GM21737 (cell line): ENCODE results near the gene ZBTB16.

Source experiments
- ATAC-seq: cut with Tn5 transposase; IDR thresholded peaks from one replicate; pipeline ENCODE4 v1.9.1; 2021; ENCODE audit warnings: mild to moderate bottlenecking, moderate library complexity; ENCODE audit not compliant: unreplicated experiment

Gene ZBTB16

DNA sequence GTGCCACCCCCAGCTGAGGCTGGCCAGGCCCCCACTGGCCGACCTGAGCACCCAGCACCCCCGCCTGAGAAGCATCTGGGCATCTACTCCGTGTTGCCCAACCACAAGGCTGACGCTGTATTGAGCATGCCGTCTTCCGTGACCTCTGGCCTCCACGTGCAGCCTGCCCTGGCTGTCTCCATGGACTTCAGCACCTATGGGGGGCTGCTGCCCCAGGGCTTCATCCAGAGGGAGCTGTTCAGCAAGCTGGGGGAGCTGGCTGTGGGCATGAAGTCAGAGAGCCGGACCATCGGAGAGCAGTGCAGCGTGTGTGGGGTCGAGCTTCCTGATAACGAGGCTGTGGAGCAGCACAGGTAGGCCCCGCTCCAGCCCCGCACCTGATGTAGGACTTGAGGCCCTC, 4.7 kb downstream of the ZBTB16 start:
- no peak for ATAC-seq

GRCh38 chr11:114065094-114065493, 5.6 kb downstream of the ZBTB16 start:
- no peak for ATAC-seq

GRCh38 chr11:114066046-114066648, 6.6 kb downstream of the ZBTB16 start:
- ATAC-seq = no peak

DNA sequence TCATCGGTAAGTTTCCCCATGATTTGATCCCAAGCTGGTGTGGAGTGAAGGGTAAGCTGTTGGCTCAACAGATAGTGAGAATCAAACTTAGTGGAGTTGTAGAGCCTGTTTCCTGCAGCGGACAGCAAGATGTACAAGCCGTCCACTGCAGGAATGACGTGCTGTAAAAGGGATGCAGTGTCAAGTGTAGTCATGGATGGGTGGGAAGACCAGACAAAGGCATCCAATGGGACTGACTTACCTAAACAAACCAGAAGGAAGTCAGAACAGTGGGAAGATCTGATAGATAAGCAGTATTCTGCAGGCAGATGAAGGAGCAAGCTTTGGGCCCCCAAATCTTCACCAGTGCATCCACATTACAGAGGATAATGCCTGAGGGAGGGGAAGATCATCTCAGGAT, 8.8 kb downstream of the ZBTB16 start:
- no peak for ATAC-seq

- ATAC-seq = no peak
Measured at GRCh38 chr11:114070464-114071139, 11.1 kb downstream of the ZBTB16 start.

GRCh38 chr11:114073007-114073827, 13.7 kb downstream of the ZBTB16 start:
- ATAC-seq = no peak

- ATAC-seq = no peak
Measured at GRCh38 chr11:114073828-114074381, 14.4 kb downstream of the ZBTB16 start.

DNA sequence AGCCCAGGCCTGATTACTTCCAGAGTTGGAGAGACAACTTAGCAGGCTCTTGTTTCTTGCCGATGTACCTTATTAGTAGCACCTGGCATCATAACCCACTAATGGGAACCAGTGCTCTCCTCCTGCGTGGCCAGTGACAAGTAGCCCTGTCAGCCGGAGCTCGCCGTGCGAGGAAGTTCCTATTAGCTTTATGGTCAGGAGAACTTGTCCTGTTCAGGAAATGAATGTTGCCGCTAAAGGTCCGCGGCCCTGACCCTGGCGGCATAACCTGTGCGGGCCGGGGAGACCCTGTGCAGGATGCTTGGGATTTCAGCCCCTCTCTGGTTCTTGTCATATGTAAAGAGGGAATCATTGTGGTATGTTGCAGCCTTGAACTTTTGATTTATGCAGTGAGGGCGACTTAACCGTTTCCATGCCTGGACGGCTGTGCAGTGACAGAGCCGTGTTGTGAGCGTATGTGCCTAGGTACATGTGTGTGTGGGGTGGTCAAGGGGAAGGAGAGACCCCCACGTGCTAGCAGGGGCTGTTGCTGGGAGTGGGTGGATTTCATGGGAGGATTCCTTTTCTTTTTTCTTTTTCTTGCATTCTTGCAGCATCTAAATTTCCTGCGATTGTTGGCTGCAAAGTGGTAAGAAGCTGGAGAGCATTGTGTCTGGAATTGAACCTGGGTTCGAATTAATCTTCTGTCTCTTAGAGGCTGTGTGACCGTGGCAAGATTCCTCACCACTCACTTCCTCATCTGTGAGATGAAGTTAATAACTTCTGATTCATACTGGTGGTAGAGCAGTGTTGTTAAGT, 15.2 kb downstream of the ZBTB16 start:
- ATAC-seq = no peak

DNA sequence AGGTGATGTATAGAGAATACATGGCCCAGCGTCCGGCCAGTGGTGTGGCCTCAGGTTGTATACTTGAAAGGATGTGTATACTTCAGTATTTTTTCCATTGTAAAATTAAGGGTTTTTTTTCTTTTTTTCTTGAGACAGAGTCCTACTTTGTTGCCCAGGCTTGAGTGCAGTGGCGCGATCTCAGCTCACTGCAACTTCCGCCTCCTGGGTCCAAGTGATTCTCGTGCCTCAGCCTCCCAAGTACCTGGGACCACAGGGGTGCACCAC, 15.8 kb downstream of the ZBTB16 start:
- ATAC-seq = no peak

DNA sequence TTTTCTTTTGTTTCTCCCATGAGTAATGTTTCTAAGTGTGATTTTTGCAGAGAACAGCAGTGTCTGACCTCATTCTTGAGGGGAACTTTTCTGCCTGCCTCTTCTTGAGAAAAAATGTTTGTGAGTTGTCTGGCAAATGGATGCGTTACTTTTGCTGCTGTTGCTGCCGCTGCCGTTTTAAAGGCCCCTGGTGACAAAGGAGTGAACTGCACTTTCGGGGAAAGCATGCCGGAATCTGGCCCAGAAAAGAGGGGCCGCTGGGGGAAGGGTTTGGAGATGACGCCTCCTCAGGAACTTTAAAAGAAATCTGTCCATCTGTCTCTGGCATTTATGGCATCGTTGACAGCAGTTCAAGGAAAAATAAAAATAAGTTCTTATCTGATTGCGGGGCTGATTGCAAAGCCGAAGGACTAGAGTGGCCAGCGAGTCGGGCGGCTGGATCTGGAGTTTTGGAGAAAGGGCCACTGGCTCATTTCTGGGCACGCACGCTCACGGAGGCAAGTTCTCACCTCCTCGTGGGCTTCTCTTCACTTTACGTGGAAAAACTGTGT, 16.5 kb downstream of the ZBTB16 start:
- no peak for ATAC-seq

DNA sequence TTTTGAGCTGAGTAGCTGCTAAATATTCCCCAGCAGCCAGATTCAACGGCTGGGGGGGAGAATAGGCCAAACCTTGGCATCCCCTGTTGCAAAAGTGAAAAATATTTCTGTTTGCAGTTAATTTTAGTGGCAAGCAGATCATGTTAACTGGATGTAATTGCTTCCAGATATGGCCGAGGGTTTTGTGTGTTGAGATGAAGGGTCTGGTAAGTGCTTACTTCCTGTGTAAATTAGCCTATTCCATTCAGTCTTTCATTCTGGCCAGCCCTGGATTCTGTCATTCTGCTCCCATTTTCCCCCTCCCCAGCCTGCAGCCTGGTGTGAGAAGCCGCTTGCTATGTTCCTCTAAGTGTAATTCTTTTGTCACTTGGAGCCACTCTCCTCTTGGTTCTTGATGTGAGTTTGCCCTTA, 17.4 kb downstream of the ZBTB16 start:
- no peak for ATAC-seq

GRCh38 chr11:114077482-114078305, 18.2 kb downstream of the ZBTB16 start:
- ATAC-seq = no peak

DNA sequence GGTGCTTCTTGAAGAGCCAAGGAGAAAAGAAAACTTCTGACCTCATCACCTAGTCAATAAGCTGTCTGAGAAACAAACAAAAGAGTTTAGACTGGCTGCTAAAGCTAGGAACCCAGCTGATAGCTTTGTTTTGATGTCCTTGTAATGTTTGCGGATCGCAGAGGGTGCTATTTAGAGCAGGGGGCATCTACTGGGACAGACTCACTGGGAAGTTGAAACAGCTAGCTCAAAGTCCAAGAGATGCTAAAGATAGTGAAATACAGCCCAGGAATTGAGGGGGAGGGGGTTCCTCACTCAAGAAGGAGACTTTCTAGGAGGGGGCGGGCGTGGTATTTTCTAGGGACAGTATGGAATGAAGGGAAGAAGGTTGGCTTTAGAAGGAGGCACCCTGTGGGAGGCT, 18.9 kb downstream of the ZBTB16 start:
- no peak for ATAC-seq

GRCh38 chr11:114079511-114080065, 20.1 kb downstream of the ZBTB16 start:
- ATAC-seq = no peak

GRCh38 chr11:114080219-114080618, 20.7 kb downstream of the ZBTB16 start:
- ATAC-seq = no peak

DNA sequence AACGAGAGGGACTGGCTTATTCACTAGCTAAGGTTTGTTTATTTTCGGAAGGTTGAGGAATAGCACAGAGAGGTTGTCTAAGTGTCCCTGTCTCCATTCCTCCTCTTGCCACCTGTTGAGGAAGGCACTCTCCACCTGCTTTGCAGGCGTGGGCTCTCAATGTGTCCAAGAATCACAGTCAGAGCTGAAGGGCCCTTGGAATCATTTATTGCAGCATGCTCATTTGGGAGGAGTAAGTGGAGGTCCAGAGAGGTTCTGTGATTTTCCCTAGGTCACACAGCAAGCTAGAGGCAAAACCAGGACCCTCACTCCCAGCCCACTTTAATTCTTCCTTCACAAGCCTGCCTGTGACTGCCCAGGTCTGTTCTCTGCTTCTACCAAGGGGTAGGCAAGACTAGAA, 21.3 kb downstream of the ZBTB16 start:
- ATAC-seq = no peak

DNA sequence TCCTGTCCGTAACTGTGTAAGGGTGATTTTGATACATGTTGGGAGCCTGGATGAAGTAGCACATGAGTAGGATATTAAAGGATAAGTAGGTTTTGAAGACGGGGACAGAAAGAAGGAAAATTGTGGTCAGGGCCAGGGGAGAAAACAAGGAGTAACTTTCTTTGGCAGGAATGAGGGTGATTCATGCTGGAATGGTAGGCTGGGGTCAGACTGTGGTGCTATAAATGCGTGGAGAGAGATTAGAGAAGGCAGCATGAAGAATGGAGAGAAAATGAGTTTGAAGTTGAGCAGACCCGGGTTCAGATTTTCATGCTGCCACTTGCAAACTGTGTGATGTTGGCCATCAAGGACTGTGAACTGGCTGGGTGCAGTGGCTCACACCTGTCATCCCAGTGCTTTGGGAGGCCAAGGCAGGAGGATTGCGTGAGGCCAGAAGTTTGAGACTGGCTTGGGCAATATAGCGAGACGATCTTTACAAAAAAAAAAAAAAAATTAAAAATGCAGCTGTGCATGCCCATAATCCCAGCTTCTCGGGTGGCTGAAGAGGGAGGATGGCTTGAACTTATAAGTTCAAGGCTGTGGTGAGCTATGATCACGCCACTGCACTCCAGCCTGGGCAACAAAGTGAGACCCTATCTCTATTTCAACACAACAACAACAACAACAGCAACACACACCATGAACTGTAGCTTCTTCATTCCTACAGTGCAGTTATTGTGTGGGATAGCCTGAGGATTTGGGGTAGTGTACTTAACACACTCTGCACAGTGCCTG, 22.3 kb downstream of the ZBTB16 start:
- ATAC-seq = no peak

DNA sequence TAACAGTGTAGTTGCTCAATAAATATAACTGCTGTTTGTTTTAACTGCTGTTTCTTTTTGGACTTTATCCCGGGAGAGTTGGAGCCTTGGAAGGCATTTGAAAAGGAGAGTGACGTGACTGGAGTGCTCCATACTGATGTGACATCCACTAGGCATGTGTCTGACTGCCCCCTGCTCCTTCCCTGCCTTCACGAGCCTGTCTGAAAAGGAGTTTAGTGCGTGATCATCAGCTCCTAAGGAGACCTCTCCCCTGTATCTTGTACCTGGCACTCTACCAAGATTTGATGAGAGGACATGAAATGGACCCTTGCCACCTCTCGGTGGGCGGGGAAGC, 22.9 kb downstream of the ZBTB16 start:
- no peak for ATAC-seq

DNA sequence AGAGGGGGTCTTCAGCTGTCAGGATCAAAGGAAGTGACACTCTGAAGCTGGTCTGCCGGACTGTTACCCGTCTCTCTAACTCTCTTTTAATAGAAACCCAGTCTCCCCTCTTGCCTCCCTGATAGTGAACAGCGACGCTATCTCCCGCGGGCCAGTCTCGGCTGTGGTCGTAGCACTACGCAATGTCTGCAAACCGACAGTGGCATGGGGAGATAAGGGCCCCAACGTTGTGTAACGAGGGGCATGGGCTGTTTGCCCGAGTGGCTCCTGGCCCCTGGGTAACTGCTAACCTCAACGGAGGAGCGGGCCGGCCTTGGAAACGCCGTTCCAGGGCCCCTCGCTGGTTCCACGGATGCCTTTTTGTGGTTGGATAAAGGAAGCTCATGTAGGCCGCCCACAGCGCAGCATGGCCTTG, 23.3 kb downstream of the ZBTB16 start:
- no peak for ATAC-seq
